Measurements from ENCODE around the gene SMAD9.

DNA sequence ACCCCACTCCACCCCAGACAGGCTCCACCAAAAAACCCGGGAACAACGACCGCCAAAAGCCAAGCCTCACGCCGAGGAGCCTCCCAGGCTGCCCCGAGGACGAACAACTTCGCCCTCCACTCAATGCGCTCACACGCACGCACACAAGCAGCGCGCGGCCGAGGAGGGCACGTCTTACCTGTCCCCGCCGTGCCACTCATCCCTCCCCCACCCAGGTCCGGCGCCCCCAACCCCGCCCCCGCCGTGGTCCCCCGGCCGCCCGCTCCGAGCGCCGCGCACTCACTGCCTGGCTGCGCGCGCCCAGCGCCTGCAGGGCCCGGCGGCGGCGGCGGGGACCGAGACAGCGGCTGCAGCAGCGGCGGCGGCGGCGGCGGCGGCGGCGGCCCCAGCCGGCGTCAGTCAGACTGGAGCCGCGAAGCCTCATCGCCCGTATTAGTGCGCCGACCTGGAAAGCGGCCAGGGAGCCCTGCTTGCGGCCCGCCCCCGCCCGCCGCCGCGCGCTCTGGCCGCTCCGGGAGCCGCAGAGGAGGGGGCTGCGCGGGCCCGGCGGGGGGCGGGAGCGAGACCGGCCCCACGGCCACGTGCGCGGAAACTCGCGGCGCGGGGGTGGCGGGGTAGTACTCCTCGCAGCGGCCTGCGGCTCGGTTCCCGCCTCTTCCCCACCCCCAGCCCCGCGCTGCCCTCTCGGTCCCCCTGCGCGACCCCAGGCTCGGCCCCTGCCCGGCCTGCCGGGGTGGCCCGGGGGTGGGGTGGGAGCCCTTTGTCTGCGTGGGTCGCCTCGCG lies at the start of gene SMAD9:
- TF ChIP-seq CTCF (IDR thresholded peaks at IDR 0.05; ENCODE audit: control extremely low read depth in 1 of 3, insufficient read depth in 1 of 3, low read depth in 1 of 3, low read length in 3 of 3) (no peak), NRF1 (IDR thresholded peaks at IDR 0.05; ENCODE audit: low read depth, low read length) (no peak), ATF2 (IDR thresholded peaks at IDR 0.05; ENCODE audit: low read length) (no peak), SRF (IDR thresholded peaks at IDR 0.05; ENCODE audit: low read depth, low read length) (no peak)
